ENCODE measurements around the gene TECPR1.

The TECPR1 gene

DNA sequence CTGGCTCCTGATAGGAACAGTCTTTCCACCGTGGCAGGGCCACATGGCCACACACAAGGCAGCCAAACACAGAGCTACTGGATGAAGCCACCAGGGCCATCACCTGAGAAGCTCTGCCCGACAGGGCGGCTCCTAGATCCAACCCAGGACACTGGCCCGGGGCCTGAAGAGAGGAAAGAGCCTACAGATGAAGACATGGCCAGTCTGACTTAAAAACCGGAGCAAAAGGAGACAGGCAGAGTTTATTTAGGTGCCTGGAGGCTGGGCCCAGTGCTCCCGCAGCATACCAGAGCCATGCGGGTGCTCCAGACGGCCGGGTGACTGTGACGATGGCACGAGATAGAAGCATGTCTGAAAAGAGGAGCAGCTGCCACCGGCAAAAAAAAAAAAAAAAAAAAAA is 3.9 kb downstream of the TECPR1 start:
- DNase-seq = no peak

- no peak for DNase-seq
Measured at GRCh38 chr7:98244871-98245270, 7.2 kb downstream of the TECPR1 start.

DNA sequence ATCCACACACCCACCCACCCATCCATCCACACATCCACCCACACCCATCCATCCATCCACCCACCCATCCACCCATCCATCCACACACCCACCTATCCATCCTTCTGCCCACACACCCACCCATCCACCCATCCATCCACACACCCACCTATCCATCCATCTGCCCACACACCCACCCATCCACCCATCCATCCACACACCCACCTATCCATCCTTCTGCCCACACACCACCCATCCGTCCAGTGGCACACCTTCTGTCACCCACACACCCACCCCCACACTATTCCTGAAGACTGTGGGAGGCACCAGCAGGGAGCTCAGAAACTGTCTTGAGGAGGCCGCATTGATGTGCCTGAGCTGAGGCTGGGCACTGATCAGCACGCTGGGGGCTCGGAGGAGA is 9.1 kb downstream of the TECPR1 start:
- DNase-seq = no peak

- no peak for DNase-seq
Measured at GRCh38 chr7:98242342-98242741, 9.7 kb downstream of the TECPR1 start.

DNA sequence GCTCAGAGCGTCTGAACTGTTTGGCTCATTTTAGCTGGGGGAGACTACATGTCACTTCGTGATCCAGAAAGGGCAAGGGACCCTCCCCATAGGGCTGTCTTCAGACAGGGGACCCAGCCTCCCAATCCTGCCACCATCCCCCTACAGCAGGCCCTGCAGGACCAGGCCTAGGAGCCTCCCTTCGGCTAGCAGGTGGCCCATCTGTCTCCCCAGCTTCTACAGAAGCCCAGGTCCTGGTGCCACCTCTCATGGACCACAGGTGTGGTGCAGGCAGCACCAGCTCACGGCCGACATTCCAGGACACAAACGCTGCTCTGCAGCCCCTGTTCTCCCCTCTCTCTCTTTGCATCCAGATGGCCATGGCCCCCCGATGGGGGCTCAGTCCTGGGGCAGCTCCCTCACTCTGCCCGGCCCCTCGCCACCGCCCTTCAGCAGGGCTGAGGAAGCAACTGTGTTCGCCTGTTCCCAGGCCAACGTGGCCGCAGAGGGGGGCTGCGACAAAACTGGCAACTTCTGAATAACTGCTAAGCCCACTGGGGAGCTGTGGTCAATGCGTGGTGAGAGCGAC is 10.3 kb downstream of the TECPR1 start:
- DNase-seq = no peak

GRCh38 chr7:98240961-98241673 is 10.9 kb downstream of the TECPR1 start:
- no peak for DNase-seq

- no peak for DNase-seq
Measured at GRCh38 chr7:98238976-98239375, 13.1 kb downstream of the TECPR1 start.

GRCh38 chr7:98238076-98238475 is 14.0 kb downstream of the TECPR1 start:
- DNase-seq = no peak

DNA sequence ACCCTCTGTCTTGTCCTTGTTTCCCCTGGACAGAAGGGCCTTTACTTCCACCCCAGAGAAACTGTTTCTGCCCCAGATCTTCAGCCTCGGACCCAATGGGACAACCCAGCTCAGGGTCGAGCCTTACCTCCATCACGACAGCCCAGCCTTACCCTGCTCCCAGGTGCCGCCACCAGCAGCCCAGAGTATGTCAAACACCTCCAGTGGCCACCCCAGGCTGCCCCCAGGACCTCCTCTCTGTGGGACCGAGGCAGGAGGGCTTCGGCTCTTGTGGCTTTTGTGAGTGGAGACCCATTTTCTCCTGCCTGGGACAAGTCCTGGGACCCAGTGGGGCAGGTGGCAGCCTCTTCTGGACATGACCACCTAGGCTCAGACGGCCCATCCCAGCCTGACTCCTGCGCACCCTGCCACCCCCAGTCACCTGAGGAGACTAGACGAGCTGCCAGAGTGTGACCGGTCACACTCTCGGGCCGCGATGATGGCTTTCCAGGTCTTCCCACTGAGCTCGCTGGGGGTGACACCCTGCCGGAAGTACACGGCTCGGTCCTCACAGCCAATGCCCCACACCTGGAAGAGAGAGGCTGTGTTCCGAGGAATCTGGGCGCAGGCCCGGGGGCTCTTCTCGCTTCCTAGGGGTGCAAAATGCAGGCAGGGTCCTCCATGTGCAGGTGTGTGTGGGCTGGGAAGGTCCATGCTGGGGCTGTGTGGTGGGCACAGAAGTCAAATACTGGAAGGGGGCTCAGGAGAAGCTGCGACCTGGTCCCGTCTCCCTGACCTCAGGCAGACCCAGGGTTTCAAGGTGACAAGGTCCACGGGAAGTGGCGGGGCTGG is 15.5 kb downstream of the TECPR1 start:
- no peak for DNase-seq

DNA sequence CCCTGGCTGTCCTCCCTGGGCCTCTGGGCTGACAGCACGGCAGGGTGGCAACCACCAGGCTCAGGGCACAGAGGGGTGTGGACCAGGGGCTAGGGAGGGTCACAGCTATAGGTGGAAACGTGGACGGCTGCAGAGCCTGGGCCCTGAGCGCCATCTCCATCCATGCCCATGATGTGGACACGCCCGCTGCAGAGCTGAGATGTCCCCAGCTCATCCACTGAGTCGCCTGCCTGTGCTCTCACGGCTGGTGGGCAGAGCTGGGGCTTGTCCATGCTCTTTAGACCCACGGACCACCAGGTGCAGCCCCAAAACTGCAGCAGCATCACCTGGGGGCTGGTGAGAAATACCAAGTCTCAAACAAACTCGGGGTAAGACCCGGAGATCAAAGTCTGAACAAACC is 16.1 kb downstream of the TECPR1 start:
- no peak for DNase-seq

DNA sequence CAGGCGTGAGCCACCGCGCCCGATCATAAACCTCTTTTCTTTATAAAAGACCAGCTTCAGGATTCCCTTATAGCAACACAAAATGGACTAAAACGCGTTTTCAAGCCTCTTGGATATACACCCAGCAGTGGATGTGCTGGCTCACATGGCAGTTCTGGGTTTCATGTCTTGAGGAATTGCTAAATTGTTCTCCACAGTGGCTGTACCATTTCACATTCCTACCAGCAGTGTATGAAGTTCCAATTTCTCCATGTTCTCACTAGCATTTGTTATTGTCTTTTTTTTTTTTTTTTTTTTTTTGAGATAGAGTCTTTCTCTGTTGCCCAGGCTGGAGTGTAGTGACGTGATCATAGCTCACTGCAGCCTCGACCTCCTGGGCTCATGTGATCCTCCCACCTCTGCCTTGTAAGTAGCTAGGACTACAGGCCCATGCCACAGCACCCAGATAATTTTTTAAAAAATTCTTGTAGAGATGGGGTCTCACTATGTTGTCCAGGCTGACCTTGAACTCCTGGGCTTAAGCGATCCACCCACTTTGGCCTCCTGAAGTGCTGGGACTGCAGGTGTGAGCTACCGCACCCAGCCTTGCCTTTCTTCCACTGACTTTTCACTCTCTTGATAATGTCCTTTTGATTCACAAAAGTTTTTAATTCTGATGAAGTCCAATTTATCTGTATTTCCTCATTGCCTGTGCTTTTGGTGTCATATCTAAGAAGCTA is 17.4 kb downstream of the TECPR1 start:
- no peak for DNase-seq

- DNase-seq = no peak
Measured at GRCh38 chr7:98233219-98234070, 18.6 kb downstream of the TECPR1 start.

DNA sequence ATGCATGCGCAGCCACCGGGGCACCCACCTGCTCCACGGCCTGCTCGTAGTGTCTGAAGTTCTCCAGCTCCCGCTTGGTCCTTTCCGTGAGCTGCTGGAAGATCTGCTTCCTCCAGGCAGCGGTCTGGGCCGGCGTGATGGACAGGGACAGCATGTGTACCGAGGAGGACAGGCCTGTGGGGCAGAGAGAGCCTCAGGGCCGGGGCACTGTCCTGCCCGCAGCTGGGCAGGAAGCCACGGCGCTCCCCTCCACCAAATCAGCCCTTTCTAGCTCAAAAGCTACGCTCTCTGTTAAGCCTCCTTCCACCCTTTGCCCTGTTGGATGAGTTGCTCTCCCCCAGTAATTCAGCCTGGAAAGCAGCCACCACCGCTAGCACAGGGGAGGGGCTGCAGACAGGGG is 19.2 kb downstream of the TECPR1 start:
- DNase-seq = no peak

DNA sequence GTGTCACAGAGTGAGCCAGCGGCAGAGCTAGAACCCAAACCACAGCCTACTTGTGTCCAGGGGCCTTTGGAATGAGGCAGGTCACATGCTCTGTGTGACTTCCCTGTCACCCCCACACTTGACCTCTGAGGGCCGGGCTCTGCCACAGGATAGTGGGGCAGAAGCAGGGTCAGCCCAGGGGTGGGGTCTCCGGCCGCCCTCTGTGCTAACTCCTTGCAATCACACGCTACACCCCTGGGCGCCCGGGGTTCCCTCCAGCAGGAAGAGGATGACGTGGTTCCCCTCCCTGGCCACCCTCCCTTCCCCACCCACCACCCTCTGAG is 19.8 kb downstream of the TECPR1 start:
- no peak for DNase-seq

DNA sequence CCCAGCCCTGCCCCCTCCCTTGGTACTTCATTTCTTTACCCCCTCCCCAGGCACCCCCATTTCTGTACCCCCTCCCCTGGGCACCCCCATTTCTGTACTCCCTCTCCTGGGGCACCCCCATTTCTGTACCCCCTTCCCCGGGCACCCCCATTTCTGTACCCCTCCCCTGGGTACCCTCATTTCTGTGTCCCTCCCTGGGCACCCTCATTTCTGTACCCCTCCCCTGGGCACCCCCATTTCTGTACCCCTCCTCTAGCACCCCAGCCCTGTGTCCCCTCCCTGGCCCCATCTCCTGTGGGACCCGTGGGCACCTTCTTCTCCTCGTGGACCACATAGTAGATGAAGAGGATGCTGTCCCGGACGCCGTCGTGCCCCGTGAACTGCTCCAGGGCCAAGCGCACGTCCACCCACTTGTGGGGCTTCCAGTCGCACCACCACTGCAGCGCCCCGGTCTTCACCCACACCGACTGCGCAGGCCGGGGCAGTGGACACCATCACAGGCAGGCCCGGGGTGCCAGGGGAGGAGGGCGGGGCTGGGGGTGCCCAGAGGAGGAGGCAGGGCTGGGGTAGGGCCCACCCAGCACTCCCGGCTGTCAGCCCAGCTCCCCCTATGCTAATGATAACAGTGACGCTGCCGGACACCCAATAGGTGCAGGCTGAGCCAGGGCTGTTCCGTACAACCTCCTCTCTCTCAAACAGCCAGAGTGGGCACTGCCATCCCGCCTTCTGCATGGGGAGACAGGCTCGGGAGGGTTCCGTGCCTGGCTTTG is 20.4 kb downstream of the TECPR1 start:
- no peak for DNase-seq

GRCh38 chr7:98230746-98231471 is 21.1 kb downstream of the TECPR1 start:
- DNase-seq = no peak

DNA sequence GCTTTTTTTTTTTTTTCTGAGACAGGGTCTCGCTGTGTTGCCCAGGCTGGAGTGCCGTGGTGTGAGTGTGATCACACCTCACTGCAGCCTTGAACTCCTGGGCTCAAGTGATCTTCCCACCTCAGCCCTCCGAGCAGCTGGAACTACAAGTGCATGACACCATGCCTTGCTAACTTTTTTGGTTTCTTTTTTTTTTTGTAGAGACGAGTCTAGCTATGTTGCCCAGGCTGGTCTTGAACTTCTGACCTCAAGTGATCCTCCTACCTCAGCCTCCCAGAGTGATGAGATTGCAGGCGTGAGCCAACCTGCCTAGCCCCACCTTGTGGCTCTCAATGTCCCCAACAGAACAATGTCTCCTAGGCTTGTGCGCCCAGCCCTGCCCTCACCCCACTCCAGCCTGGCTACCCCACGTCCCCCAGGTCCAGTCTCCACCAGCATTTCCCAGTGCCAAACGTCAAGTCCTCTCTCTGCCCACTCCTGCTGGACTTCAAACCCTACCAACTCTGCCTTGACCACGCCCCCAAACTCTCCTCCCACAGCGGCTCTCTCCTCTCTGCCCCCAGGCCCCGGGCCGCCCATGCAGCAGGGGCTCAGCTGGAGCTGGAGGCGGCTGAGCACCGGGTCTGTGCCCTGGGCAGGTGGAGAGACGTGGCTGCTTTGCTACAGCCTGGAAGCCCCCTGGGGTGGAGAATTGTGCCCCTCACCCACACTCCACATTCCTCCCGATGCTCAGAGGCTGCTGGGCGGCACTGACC is 21.9 kb downstream of the TECPR1 start:
- no peak for DNase-seq

DNA sequence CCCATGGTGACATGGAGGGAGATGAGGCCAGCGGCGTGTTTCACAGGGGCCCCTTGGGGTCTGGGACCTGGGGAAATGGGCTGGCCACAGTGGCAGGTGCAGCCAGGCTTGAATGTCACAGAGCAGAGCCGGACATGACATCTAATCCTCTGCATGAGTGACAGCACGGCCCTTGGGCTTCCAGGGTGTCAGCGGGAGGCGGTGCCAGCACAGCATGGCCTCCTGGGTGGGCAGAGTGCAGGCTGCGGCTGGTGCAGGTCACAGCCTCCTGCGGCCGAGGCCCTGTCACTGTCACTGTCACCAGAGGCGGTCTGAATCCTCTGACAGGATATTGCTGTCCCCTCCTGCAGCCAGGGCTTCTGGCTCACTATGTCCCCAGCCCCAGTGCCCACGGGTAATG is 22.6 kb downstream of the TECPR1 start:
- no peak for DNase-seq

- no peak for DNase-seq
Measured at GRCh38 chr7:98228801-98229200, 23.2 kb downstream of the TECPR1 start.

DNA sequence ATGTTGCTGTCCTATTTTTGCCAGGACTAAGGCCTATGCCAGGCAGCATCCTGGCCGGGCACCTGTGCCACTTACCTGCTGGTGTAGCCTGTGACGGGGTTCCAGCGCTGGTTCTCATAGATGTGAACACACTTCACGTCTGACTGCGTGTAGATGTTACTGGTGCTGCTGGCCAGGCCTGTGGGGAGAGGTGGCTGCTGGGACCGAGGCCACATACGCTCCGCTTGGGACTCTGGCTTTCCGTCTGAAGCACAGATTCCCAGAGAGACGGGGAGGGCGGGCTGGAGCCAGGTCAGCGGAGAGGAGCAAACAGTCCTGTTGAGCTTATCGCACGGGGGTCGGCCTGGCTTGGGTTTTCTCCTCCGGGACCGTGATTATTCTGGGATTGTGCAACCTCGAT is 24.1 kb downstream of the TECPR1 start:
- DNase-seq = no peak

All from activated gamma-delta T cell (primary cell).